AG04450 (cell line): Measurements from ENCODE around the gene POC1A. TPM values are rescaled to one million over a fixed set of nuclear protein-coding genes. Genes with fewer than 3 reads are reported as not detected.

Source experiments
- CTCF ChIA-PET: fragments of 300-600, 350-600 bp; formaldehyde crosslinking; extraction: SDS; loops from one replicate; lab custom pipeline; 2022; ENCODE audit warnings: antibody characterized with exemption, inconsistent platforms; lab: Charles Lee
- POLR2A ChIA-PET: fragments of 350-600 bp; formaldehyde crosslinking; extraction: SDS; loops from one replicate; lab custom pipeline; 2021; ENCODE audit warnings: antibody characterized with exemption, inconsistent platforms; lab: Yijun Ruan, JAX
- DNase-seq: peaks from one replicate; pipeline ENCODE4 v3.0.0-alpha.2; 2011; ENCODE audit warnings: low read depth, low spot score
- H3K27ac ChIP-seq: one replicate; pipeline ENCODE4 v1.5.1; 2012; ENCODE audit warnings: low read depth, low read length, control low read depth
- H3K27me3 ChIP-seq: one replicate; pipeline ENCODE4 v1.6.0; 2012; ENCODE audit warnings: low read length; ENCODE audit not compliant: control insufficient read depth, insufficient read depth
- H3K4me3 ChIP-seq: 2 replicates; pipeline ENCODE4 v1.5.1; 2011; ENCODE audit warnings: mild to moderate bottlenecking, low read depth, low read length, control low read depth
- H3K9me3 ChIP-seq: 2 replicates; pipeline ENCODE4 v1.5.1; 2012; ENCODE audit warnings: low read length; ENCODE audit not compliant: control insufficient read depth, insufficient read depth
- polyA plus RNA-seq: library from polyadenylated mRNA; depleted of rRNA; stranded (reverse); fragments of >200 nt; gene quantifications from 2 replicates; pipeline ENCODE4 v1.2.3, GENCODE V29; 2011
- TF ChIP-seq, protein P1 (sequence below): IDR thresholded peaks from 2 replicates; pipeline ENCODE4 v1.5.1; 2011; ENCODE audit warnings: low read depth, low read length, control low read depth, inconsistent platforms

The POC1A gene
- polyA plus RNA-seq, 1 experiment: 4.1 TPM

DNA sequence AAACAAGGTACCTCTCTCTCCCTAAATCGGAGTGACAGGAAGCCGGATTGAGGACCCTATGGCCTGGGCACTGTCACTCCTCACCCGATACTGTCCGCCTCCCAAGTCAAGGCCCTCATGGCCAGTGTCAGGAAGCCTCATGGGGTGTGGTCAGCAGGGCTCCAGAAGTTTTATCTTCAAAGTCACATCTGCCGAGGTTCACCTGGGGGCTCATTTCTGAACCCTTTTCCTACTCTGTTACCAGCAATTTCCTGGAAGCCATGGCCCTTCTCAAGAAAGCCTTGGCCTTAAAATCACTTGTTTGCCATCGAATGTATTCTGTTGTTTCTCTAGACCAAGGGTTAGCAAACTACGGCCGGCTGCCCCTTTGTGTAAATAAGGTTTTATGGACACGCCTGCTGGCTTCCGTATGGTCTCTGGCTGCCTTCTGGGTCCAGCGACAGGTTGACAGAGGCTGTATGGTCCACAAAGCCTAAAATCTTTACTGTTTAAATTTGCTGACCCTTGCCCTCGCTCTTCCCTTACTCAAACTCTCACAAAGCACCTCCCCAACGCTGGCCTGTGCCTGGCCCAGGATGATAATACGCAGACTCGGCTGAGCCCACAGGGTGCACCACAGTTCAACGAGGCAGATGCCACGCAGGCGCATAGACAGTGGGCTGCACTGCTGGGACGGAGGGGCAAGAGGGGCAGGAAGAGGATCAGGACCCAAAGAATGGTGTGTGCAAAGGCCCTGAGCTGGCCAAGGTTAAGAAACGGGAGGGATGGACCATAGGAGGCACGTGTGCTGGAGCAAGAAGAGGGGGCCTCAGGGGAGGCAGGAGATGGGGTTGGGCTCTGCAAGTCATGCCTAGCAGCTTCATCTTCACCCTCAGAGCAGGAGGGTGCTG is 73.1 kb downstream of the POC1A start:
- Histone ChIP-seq H3K4me3 (no peak overlapping the region), H3K27ac (no peak overlapping the region), H3K9me3 (no peaks in the 10 kb centered on the region), H3K27me3 (no peaks in the 10 kb centered on the region)
- ChIA-PET CTCF (no interaction called here), POLR2A (no interaction called here)
- no peak for DNase-seq
- TF ChIP-seq, protein P1, sequence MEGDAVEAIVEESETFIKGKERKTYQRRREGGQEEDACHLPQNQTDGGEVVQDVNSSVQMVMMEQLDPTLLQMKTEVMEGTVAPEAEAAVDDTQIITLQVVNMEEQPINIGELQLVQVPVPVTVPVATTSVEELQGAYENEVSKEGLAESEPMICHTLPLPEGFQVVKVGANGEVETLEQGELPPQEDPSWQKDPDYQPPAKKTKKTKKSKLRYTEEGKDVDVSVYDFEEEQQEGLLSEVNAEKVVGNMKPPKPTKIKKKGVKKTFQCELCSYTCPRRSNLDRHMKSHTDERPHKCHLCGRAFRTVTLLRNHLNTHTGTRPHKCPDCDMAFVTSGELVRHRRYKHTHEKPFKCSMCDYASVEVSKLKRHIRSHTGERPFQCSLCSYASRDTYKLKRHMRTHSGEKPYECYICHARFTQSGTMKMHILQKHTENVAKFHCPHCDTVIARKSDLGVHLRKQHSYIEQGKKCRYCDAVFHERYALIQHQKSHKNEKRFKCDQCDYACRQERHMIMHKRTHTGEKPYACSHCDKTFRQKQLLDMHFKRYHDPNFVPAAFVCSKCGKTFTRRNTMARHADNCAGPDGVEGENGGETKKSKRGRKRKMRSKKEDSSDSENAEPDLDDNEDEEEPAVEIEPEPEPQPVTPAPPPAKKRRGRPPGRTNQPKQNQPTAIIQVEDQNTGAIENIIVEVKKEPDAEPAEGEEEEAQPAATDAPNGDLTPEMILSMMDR: no peak

- TF ChIP-seq, protein P1: no peak
- H3K27me3 ChIP-seq: no peaks in the 10 kb centered on the region
- DNase-seq: no peak
- POLR2A ChIA-PET: no interaction called here
- CTCF ChIA-PET: no interaction called here
- no peaks in the 10 kb centered on the region for H3K9me3 ChIP-seq
- H3K4me3 ChIP-seq: no peak overlapping the region
- no peak overlapping the region for H3K27ac ChIP-seq
Measured at GRCh38 chr3:52079958-52080357, 74.3 kb downstream of the POC1A start.

DNA sequence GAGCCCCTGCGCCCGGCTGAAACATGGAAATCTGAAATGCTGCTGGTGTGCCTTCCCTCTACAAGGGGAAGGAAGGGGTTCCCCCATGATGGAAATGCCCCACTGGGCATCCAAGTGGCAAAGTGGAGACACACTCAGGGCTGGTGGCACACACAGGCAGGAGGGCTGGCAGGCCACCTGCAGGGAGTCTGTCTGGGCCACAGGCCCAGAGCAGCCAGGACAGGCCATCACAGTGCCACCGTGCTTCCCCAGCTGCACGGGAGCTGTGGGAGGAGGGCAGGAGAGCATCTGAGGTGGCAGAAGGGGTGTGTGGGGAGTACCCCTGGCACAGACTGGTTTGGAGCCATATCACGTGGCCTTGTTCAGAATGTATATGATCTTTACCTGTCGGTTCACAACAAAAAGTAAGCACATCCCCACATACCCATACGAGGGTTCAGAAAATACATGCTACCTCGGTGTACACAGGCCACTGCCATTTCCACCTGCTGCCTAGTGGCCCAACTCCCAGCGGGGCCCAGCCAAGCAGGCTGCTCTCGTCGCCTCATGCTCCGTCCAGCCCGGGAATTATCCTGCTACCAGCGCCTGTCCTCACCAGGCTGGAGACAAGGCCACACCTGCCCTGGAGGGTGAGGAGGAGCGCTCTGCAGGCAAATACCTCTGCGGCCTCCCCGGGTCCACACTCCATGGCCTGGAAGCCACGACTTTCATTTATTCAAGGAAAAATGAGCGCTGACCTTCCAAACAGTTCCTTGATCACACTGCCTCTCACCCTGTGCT is 75.3 kb downstream of the POC1A start:
- no peak overlapping the region for H3K27ac ChIP-seq
- H3K4me3 ChIP-seq: no peak overlapping the region
- H3K9me3 ChIP-seq: no peaks in the 10 kb centered on the region
- no peaks in the 10 kb centered on the region for H3K27me3 ChIP-seq
- CTCF ChIA-PET: no interaction called here
- POLR2A ChIA-PET: no interaction called here
- no peak for DNase-seq
- TF ChIP-seq, protein P1: no peak

- DNase-seq: no peak
- Histone ChIP-seq H3K9me3 (no peaks in the 10 kb centered on the region), H3K4me3 (no peak overlapping the region), H3K27ac (no peak overlapping the region), H3K27me3 (no peaks in the 10 kb centered on the region)
- ChIA-PET CTCF (no interaction called here), POLR2A (no interaction called here)
- TF ChIP-seq, protein P1: no peak
Measured at GRCh38 chr3:52077925-52078324, 76.3 kb downstream of the POC1A start.
